GM12878 (cell line): Measurements from ENCODE around the gene MDC1. TPM values are rescaled to one million over a fixed set of nuclear protein-coding genes. Genes with fewer than 3 reads are reported as not detected.

ENCODE experiments used
- ATAC-seq: fragments of 200-7000 bp; cut with Tn5 transposase; 3 replicates; pipeline ENCODE4 v1.9.1; 2020; ENCODE audit warnings: mild to moderate bottlenecking, moderate library complexity
- BruUV-seq: library from RNA; stranded (reverse); fragments of 400-500 nt; replicated peaks from 2 replicates; lab custom pipeline; 2021; lab: Mats Ljungman, UMichigan
- CTCF ChIA-PET: fragments of 300-600 bp; sonication (Branson Sonifier 250); formaldehyde crosslinking; extraction: SDS; loops from one replicate; lab custom pipeline; 2021; ENCODE audit warnings: inconsistent platforms; lab: Yijun Ruan, JAX
- POLR2A ChIA-PET: fragments of 350-600 bp; formaldehyde crosslinking; extraction: SDS; loops from one replicate; lab custom pipeline; 2021; ENCODE audit warnings: inconsistent platforms; lab: Charles Lee
- RAD21 ChIA-PET: fragments of 300-600 bp; sonication (Branson Sonifier 250); formaldehyde crosslinking; loops from one replicate; lab custom pipeline; 2023; ENCODE audit warnings: antibody characterized with exemption; ENCODE audit not compliant: unreplicated experiment; lab: Charles Lee
- SMC1A ChIA-PET: fragments of 300-600 bp; sonication (Branson Sonifier 250); formaldehyde crosslinking; loops from one replicate; lab custom pipeline; 2023; ENCODE audit not compliant: unreplicated experiment, uncharacterized antibody; lab: Charles Lee
- DNase-seq: peaks from one replicate; pipeline ENCODE4 v3.0.0-alpha.2; 2011; ENCODE audit warnings: low read depth, low spot score
- FAIRE-seq: peaks from 3 replicates; lab custom pipeline; 2011; peaks lifted over from hg19 to GRCh38; lab: Jason Lieb, UNC
- H2AFZ ChIP-seq: 2 replicates; pipeline ENCODE4 v1.6.0; 2011; ENCODE audit warnings: low read depth, low read length, control low read depth; ENCODE audit not compliant: control insufficient read depth
- H3K27ac ChIP-seq: 2 replicates; pipeline ENCODE4 v1.5.1; 2011; ENCODE audit warnings: control low read depth; ENCODE audit not compliant: control insufficient read depth, insufficient read depth
- H3K27me3 ChIP-seq, 2 experiments: replicated peaks in 1 of 2; 2 replicates each; pipeline versions ENCODE4 v1.6.0 to v1.6.1; 2011; ENCODE audit warnings: low read length in 1 of 2; ENCODE audit not compliant: control insufficient read depth in 2 of 2, insufficient read depth in 2 of 2
- H3K36me3 ChIP-seq, 2 experiments: 2 replicates each; pipeline ENCODE4 v1.5.1; 2011; ENCODE audit warnings: low read length in 1 of 2; ENCODE audit not compliant: control insufficient read depth in 2 of 2, insufficient read depth in 2 of 2
- H3K4me1 ChIP-seq: 2 replicates; pipeline ENCODE4 v1.6.1; 2011; ENCODE audit warnings: mild to moderate bottlenecking, low read length, moderate library complexity, mixed read lengths; ENCODE audit not compliant: control insufficient read depth, insufficient read depth
- H3K4me2 ChIP-seq: 2 replicates; pipeline ENCODE4 v1.6.0; 2011; ENCODE audit warnings: control low read depth; ENCODE audit not compliant: control insufficient read depth, insufficient read depth
- H3K4me3 ChIP-seq: fragments of 200-600 bp; sonication (generic); 2 replicates; pipeline ENCODE4 v1.5.1; 2016
- H3K79me2 ChIP-seq: 2 replicates; pipeline ENCODE4 v1.6.0; 2011; ENCODE audit warnings: low read length; ENCODE audit not compliant: control insufficient read depth, insufficient read depth
- H3K9ac ChIP-seq: 2 replicates; pipeline ENCODE4 v1.8.0; 2011; ENCODE audit warnings: low read length, control low read depth, mixed read lengths; ENCODE audit not compliant: control insufficient read depth, insufficient read depth
- H3K9me3 ChIP-seq: replicated peaks from 3 replicates; pipeline ENCODE4 v1.5.1; 2011; ENCODE audit warnings: mild to moderate bottlenecking, low read length; ENCODE audit not compliant: control insufficient read depth, insufficient read depth
- H4K20me1 ChIP-seq: 2 replicates; pipeline ENCODE4 v1.6.0; 2011; ENCODE audit not compliant: control insufficient read depth, insufficient read depth
- BACH1 ChIP-seq: fragments of 450-650 bp; IDR thresholded peaks from 2 replicates; pipeline ENCODE4 v1.6.1; 2017; ENCODE audit warnings: mild to moderate bottlenecking, borderline replicate concordance
- BHLHE40 ChIP-seq, 2 experiments: fragments of 450-650 bp in 1 of 2; IDR thresholded peaks; 2 replicates each; pipeline ENCODE4 v1.6.1; 2011 to 2017; ENCODE audit warnings: low read depth in 2 of 2, borderline replicate concordance in 1 of 2, improper control_type of control experiment in 1 of 2, low read length in 1 of 2, mild to moderate bottlenecking in 1 of 2
- CHD2 ChIP-seq: IDR thresholded peaks from 2 replicates; pipeline ENCODE4 v1.6.1; 2011; ENCODE audit warnings: low read depth, low read length, improper control_type of control experiment, borderline replicate concordance
- CTCF ChIP-seq, 3 experiments: IDR thresholded peaks in 2 of 3; conservative IDR thresholded peaks in 1 of 3; 2 replicates each; pipeline ENCODE4 v1.5.1; 2011; ENCODE audit warnings: low read depth in 3 of 3, low read length in 3 of 3, mild to moderate bottlenecking in 3 of 3, control low read depth in 2 of 3, moderate library complexity in 2 of 3, inconsistent platforms in 1 of 3, mixed read lengths in 1 of 3; ENCODE audit not compliant: control insufficient read depth in 2 of 3, insufficient read depth in 1 of 3; ENCODE audit errors: extremely low read depth in 1 of 3
- GATAD2B ChIP-seq: fragments of 450-650 bp; conservative IDR thresholded peaks from 2 replicates; pipeline ENCODE4 v1.6.1; 2017; ENCODE audit warnings: low read depth, mild to moderate bottlenecking, moderate library complexity
- HDGF ChIP-seq: fragments of 450-650 bp; IDR thresholded peaks from 2 replicates; pipeline ENCODE4 v1.6.1; 2016; ENCODE audit warnings: antibody characterized with exemption
- IKZF1 ChIP-seq: fragments of 450-650 bp; conservative IDR thresholded peaks from 2 replicates; pipeline ENCODE4 v1.6.1; 2017; ENCODE audit warnings: antibody characterized with exemption, mild to moderate bottlenecking
- JUNB ChIP-seq: IDR thresholded peaks from 2 replicates; pipeline ENCODE4 v1.6.1; 2016; ENCODE audit warnings: antibody characterized with exemption, mild to moderate bottlenecking
- MYC ChIP-seq: IDR thresholded peaks from 2 replicates; pipeline ENCODE4 v1.6.1; 2011; ENCODE audit warnings: mild to moderate bottlenecking, low read length, moderate library complexity, inconsistent platforms; ENCODE audit not compliant: insufficient read depth, insufficient replicate concordance, insufficient read length, severe bottlenecking
- NBN ChIP-seq: fragments of 450-650 bp; IDR thresholded peaks from 2 replicates; pipeline ENCODE4 v1.6.1; 2016
- POLR2A ChIP-seq: IDR thresholded peaks from 2 replicates; pipeline ENCODE4 v1.6.1; 2011; ENCODE audit warnings: low read depth, mild to moderate bottlenecking, low read length
- RAD21 ChIP-seq: IDR thresholded peaks from 2 replicates; pipeline ENCODE4 v1.6.1; 2011; ENCODE audit warnings: mild to moderate bottlenecking, low read depth, low read length, moderate library complexity; ENCODE audit not compliant: insufficient read depth
- RELB ChIP-seq: fragments of 450-650 bp; IDR thresholded peaks from 2 replicates; pipeline ENCODE4 v1.6.1; 2017; ENCODE audit warnings: low read depth, mild to moderate bottlenecking, moderate library complexity
- SMAD1 ChIP-seq: fragments of 450-650 bp; IDR thresholded peaks from 2 replicates; pipeline ENCODE4 v1.6.1; 2018; ENCODE audit warnings: mild to moderate bottlenecking, low read depth; ENCODE audit not compliant: partially characterized antibody
- SMARCA5 ChIP-seq: fragments of 450-650 bp; IDR thresholded peaks from 2 replicates; pipeline ENCODE4 v1.6.1; 2017; ENCODE audit warnings: mild to moderate bottlenecking
- SPI1 ChIP-seq: IDR thresholded peaks from 2 replicates; pipeline ENCODE4 v1.6.1; 2011; ENCODE audit warnings: low read depth, mild to moderate bottlenecking, low read length, moderate library complexity, borderline replicate concordance; ENCODE audit not compliant: insufficient read depth
- SREBF2 ChIP-seq: IDR thresholded peaks from 2 replicates; pipeline ENCODE4 v1.6.1; 2012; ENCODE audit warnings: mild to moderate bottlenecking, low read length
- TCF12 ChIP-seq: IDR thresholded peaks from 2 replicates; pipeline ENCODE4 v1.6.1; 2011; ENCODE audit warnings: low read depth, mild to moderate bottlenecking, low read length
- ZNF384 ChIP-seq: IDR thresholded peaks from 2 replicates; pipeline ENCODE4 v1.6.1; 2012; ENCODE audit warnings: low read depth, mild to moderate bottlenecking, low read length, improper control_type of control experiment, borderline replicate concordance
- WGBS: methylation state at CpG from one replicate; pipeline ENCODE4 v1.1.6; 2016; ENCODE audit warnings: low lambda C conversion rate; ENCODE audit not compliant: insufficient replicate concordance, insufficient coverage; ENCODE audit errors: missing lambda C conversion rate; 5-methylcytosine and 5-hydroxymethylcytosine counted together
- in situ Hi-C: fragments of 300-500 bp; cut with MboI; formaldehyde crosslinking; loops from 9 replicates; pipeline ENCODE4 v1.14.3; 2018; ENCODE audit warnings: mixed read lengths
- intact Hi-C: fragments of 100-400 bp; cut with micrococcal nuclease; formaldehyde crosslinking; loops from one replicate; pipeline ENCODE4 v1.14.2; 2022; ENCODE audit not compliant: unreplicated experiment
- polyA plus RNA-seq, 11 experiments: library from polyadenylated mRNA; depleted of rRNA in 4 of 11; unstranded in 6 of 11; stranded (reverse) in 5 of 11; fragments of >200 nt; fragmentation: Nextera tagmentation in 4 of 11; fragmentation: Illumina TruSeq in 1 of 11; extraction: Ambion mirVana in 4 of 11; extraction: Trizol in 1 of 11; gene quantifications; 1 replicate in 1 of 11; 2 replicates in 10 of 11; pipeline versions ENCODE4 v1.2.1 to v1.2.3, GENCODE V29; 2011 to 2016; ENCODE audit warnings: inconsistent platforms in 2 of 11, missing spikeins in 2 of 11, low read depth in 1 of 11
- total RNA-seq, 4 experiments: library from RNA; depleted of rRNA in 3 of 4; stranded (reverse); fragments of >200 nt in 3 of 4; fragmentation: Illumina TruSeq in 1 of 4; extraction: Trizol in 1 of 4; gene quantifications; 2 replicates each; pipeline versions ENCODE4 v1.2.1 to v1.2.3, GENCODE V29; 2013 to 2021

The MDC1 gene
- total and polyA plus RNA-seq, 10 of the 15 experiments (the other 5 are each of a cell fraction or from before 2014, with no cell fraction given), result 5.1 to 62.5 (median 22.4) TPM

- peaks cover 1% of the 10 kb centered on the region; the same call in 1 of the 2 replicates for H4K20me1 ChIP-seq
- RAD21 ChIA-PET, result interaction anchor here (0.5 to 12.8 kb wide), 29 partner anchors 9 to 543 kb away, joined by 3 to 232 read pairs (median 5); partner anchors contain the start of genes DHX16, FLOT1, IER3 and MDC1
- H3K27me3 ChIP-seq, result no peaks in the 10 kb centered on the region
- H3K27ac ChIP-seq, result peak overlapping the region; percentile 32; the same call in 1 of the 2 replicates
- intact Hi-C loops, result loop anchor here (2.0 kb wide), 2 partner anchors 52 to 248 kb away; no protein-coding TSS in a partner anchor
- 18% methylated on average over 30 of the region's 30 CpGs for WGBS
- SMC1A ChIA-PET, result interaction anchor here (0.6 to 17.7 kb wide), 35 partner anchors 10 to 357 kb away, joined by 3 to 265 read pairs (median 4); partner anchors contain the start of genes DHX16, FLOT1, MDC1 and MRPS18B
- POLR2A ChIA-PET, result interaction anchor here (0.6 to 4.4 kb wide), 15 partner anchors 9 to 152 kb away, joined by 3 to 36 read pairs (median 4); partner anchors contain the start of genes MDC1 and NRM
- no peak overlapping the region for H3K4me3 ChIP-seq
- H3K79me2 ChIP-seq, result peaks cover 2% of the 10 kb centered on the region
- in situ Hi-C loops, result loop anchor here (5.0 kb wide), 1 partner anchor 249 kb away; no protein-coding TSS in a partner anchor
- peaks cover 12% of the 10 kb centered on the region in 2 experiments; a peak in 3 of 4 replicates for H3K36me3 ChIP-seq
- peaks cover 13% of the 10 kb centered on the region for H3K4me1 ChIP-seq
- DNase-seq (no peak), FAIRE-seq (peak; percentile 76), ATAC-seq (peak; percentile 87)
- peak overlapping the region; percentile 52 for H2AFZ ChIP-seq
- H3K9me3 ChIP-seq, result no peaks in the 10 kb centered on the region
- peak overlapping the region; percentile 74 for H3K4me2 ChIP-seq
- no TSS peak for BruUV-seq
- no peak overlapping the region for H3K9ac ChIP-seq
- CTCF ChIA-PET, result interaction anchor here (0.7 to 22.7 kb wide), 62 partner anchors 9 to 517 kb away, joined by 3 to 487 read pairs (median 6); partner anchors contain the start of genes ATAT1, DHX16, FLOT1 and GTF2H4
- peak; percentile 31; the same call in 1 of the 2 replicates for TF ChIP-seq JUNB
- TF ChIP-seq CTCF (IDR thresholded peaks at IDR 0.05 in 2 of 3, conservative IDR thresholded peaks at IDR 0.05 in 1 of 3; ENCODE audit: control insufficient read depth in 2 of 3, extremely low read depth in 1 of 3, insufficient read depth in 1 of 3, low read depth in 3 of 3, low read length in 3 of 3), result peak; percentile 83 to 96 (median 90)
- TF ChIP-seq CHD2, result 0 out of 2 replicates have a peak, but pooled peaks have one; percentile 7
- no peak; the same call in 1 of the 2 replicates for TF ChIP-seq SPI1
- no peak for TF ChIP-seq MYC
- no peak for TF ChIP-seq SREBF2
- TF ChIP-seq IKZF1, result peak; percentile 73
- peak; percentile 88; the same call in 1 of the 2 replicates for TF ChIP-seq SMARCA5
- TF ChIP-seq NBN, result peak; percentile 48
- TF ChIP-seq TCF12, result peak; percentile 93
- TF ChIP-seq RELB, result 0 out of 2 replicates have a peak, but pooled peaks have one; percentile 28
- TF ChIP-seq BACH1, result no peak
- peak; percentile 83 for TF ChIP-seq RAD21
- peak in 1 of 2 experiments; percentile 52; a peak in 2 of 4 replicates for TF ChIP-seq BHLHE40 (IDR thresholded peaks at IDR 0.05; ENCODE audit: borderline replicate concordance in 1 of 2, low read depth in 2 of 2, low read length in 1 of 2)
- no peak for TF ChIP-seq SMAD1
- no peak for TF ChIP-seq ZNF384
- TF ChIP-seq POLR2A, result peak; percentile 42; the same call in 1 of the 2 replicates
- TF ChIP-seq GATAD2B, result 0 out of 2 replicates have a peak, but pooled peaks have one; percentile 13
- TF ChIP-seq HDGF, result no peak; the same call in 1 of the 2 replicates
Measured at GRCh38 chr6:30730601-30731435, 13.7 kb upstream of the MDC1 start.
